Prostate gland (tissue), 2 donors: ENCODE measurements around the gene SORBS2. TPM values are rescaled to one million over a fixed set of nuclear protein-coding genes. Genes with fewer than 3 reads are reported as not detected.

Experiments
- DNase-seq: peaks from one replicate; pipeline ENCODE4 v3.0.0-alpha.2; 2019; ENCODE audit warnings: low spot score
- H3K27ac ChIP-seq, 2 donors: fragments of 200-600 bp; sonication (generic); 2 replicates each; pipeline ENCODE4 v1.5.1; 2017 to 2019
- H3K27me3 ChIP-seq: fragments of 200-600 bp; sonication (generic); replicated peaks from 2 replicates; pipeline ENCODE4 v1.5.1; 2019; ENCODE audit not compliant: insufficient read depth
- H3K36me3 ChIP-seq, 2 donors: fragments of 200-600 bp; sonication (generic); 1 replicate in 1 of 2; 2 replicates in 1 of 2; pipeline versions ENCODE4 v1.5.1 to v1.8.1; 2017 to 2019
- H3K4me1 ChIP-seq: fragments of 200-600 bp; sonication (generic); replicated peaks from 2 replicates; pipeline ENCODE4 v1.5.1; 2019
- H3K4me3 ChIP-seq, 2 donors: fragments of 200-600 bp; sonication (generic); 2 replicates each; pipeline ENCODE4 v1.5.1; 2017 to 2019
- H3K9me3 ChIP-seq: fragments of 200-600 bp; sonication (generic); 2 replicates; pipeline ENCODE4 v1.5.1; 2017
- POLR2A ChIP-seq: fragments of 450-650 bp; IDR thresholded peaks from one replicate; pipeline ENCODE4 v1.6.1; 2016; ENCODE audit warnings: antibody characterized with exemption, mild to moderate bottlenecking
- POLR2AphosphoS5 ChIP-seq: sonication (generic); formaldehyde crosslinking; IDR thresholded peaks from one replicate; pipeline ENCODE4 v1.6.1; 2017; ENCODE audit warnings: antibody characterized with exemption
- WGBS: methylation state at CpG from one replicate; pipeline ENCODE4 v1.1.5; 2018; 5-methylcytosine and 5-hydroxymethylcytosine counted together
- intact Hi-C: fragments of 100-400 bp; cut with DNase I; formaldehyde crosslinking; loops from one replicate; pipeline ENCODE4 v1.14.2; 2022
- total RNA-seq, 2 donors: library from RNA; depleted of rRNA; stranded (reverse); fragments of >200 nt; gene quantifications; one replicate each; pipeline ENCODE4 v1.1.0, GENCODE V29; 2016
- TF ChIP-seq, protein P1 (sequence below), 4 experiments: fragments of 200-600 bp in 2 of 4; fragments of 450-650 bp in 2 of 4; sonication (generic) in 2 of 4; IDR thresholded peaks; 1 replicate in 3 of 4; 2 replicates in 1 of 4; pipeline ENCODE4 v1.5.1; 2016 to 2019; ENCODE audit warnings: antibody characterized with exemption in 4 of 4, mild to moderate bottlenecking in 2 of 4, moderate library complexity in 2 of 4

SORBS2 gene
- total RNA-seq, 2 donors from 2014 or later, result 175 to 242 TPM

GRCh38 chr4:185623444-185624258 lies 188.3 kb downstream of the SORBS2 start:
- no peak for DNase-seq
- Histone ChIP-seq H3K27ac (no peak overlapping the region), H3K36me3 (no peaks in the 10 kb centered on the region), H3K9me3 (no peaks in the 10 kb centered on the region), H3K4me1 (no peaks in the 10 kb centered on the region), H3K27me3 (no peaks in the 10 kb centered on the region), H3K4me3 (no peak overlapping the region)
- intact Hi-C loops, result no loop called here
- TF ChIP-seq, protein P1, sequence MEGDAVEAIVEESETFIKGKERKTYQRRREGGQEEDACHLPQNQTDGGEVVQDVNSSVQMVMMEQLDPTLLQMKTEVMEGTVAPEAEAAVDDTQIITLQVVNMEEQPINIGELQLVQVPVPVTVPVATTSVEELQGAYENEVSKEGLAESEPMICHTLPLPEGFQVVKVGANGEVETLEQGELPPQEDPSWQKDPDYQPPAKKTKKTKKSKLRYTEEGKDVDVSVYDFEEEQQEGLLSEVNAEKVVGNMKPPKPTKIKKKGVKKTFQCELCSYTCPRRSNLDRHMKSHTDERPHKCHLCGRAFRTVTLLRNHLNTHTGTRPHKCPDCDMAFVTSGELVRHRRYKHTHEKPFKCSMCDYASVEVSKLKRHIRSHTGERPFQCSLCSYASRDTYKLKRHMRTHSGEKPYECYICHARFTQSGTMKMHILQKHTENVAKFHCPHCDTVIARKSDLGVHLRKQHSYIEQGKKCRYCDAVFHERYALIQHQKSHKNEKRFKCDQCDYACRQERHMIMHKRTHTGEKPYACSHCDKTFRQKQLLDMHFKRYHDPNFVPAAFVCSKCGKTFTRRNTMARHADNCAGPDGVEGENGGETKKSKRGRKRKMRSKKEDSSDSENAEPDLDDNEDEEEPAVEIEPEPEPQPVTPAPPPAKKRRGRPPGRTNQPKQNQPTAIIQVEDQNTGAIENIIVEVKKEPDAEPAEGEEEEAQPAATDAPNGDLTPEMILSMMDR (IDR thresholded peaks at IDR 0.05), result no peak
- TF ChIP-seq POLR2AphosphoS5, result no peak
- no peak for TF ChIP-seq POLR2A
- WGBS, result 96% methylated on average over 46 of the region's 46 CpGs

GRCh38 chr4:185608185-185608584 lies 203.8 kb downstream of the SORBS2 start:
- Histone ChIP-seq H3K27me3 (no peaks in the 10 kb centered on the region), H3K9me3 (no peaks in the 10 kb centered on the region), H3K36me3 (no peaks in the 10 kb centered on the region), H3K4me3 (no peak overlapping the region), H3K4me1 (no peaks in the 10 kb centered on the region), H3K27ac (no peak overlapping the region)
- DNase-seq, result no peak
- 21% methylated on average over 4 of the region's 4 CpGs for WGBS
- intact Hi-C loops, result no loop called here
- TF ChIP-seq POLR2AphosphoS5 (no peak), POLR2A (no peak)
- TF ChIP-seq, protein P1 (IDR thresholded peaks at IDR 0.05), result no peak

DNA sequence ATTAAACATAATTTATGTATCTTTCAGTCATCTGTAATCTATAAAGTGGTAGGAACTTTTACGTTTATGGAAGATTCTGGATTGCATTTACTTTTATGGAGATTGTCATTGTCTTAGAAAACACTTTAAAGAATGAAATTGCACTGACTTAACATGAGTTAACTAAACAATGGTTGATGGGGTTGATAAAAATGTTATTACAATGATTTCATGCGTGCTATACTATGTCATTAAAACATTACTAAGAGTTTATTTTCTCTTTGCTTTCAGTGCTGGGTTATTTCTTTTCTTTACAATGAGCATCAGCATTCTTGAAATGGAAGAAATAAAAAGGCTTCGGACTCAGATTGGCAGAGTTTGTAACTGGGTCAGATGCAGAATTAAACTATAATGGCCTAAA lies 209.6 kb downstream of the SORBS2 start:
- Histone ChIP-seq H3K4me1 (no peaks in the 10 kb centered on the region), H3K27me3 (no peaks in the 10 kb centered on the region), H3K9me3 (no peaks in the 10 kb centered on the region), H3K27ac (no peak overlapping the region), H3K4me3 (no peak overlapping the region), H3K36me3 (no peaks in the 10 kb centered on the region)
- 50% methylated on average over 3 of the region's 3 CpGs for WGBS
- no peak for TF ChIP-seq POLR2AphosphoS5
- no peak for TF ChIP-seq POLR2A
- TF ChIP-seq, protein P1 (IDR thresholded peaks at IDR 0.05), result no peak
- no peak for DNase-seq
- intact Hi-C loops, result no loop called here

GRCh38 chr4:185600801-185601434 lies 211.1 kb downstream of the SORBS2 start:
- no peak overlapping the region for H3K27ac ChIP-seq

More at GRCh38 chr4:185600801-185601434, 211.1 kb downstream of the SORBS2 start:
- no peak for TF ChIP-seq POLR2AphosphoS5
- no peak for TF ChIP-seq POLR2A
- TF ChIP-seq, protein P1 (IDR thresholded peaks at IDR 0.05), result no peak
- H3K4me3 ChIP-seq, result no peak overlapping the region
- intact Hi-C loops, result no loop called here
- 63% methylated on average over 9 of the region's 9 CpGs for WGBS
- no peaks in the 10 kb centered on the region for H3K27me3 ChIP-seq
- H3K4me1 ChIP-seq, result no peaks in the 10 kb centered on the region
- no peaks in the 10 kb centered on the region for H3K9me3 ChIP-seq
- DNase-seq, result no peak
- H3K36me3 ChIP-seq, result no peaks in the 10 kb centered on the region
